Stimulated activated CD4-positive, alpha-beta T cell treated with anti-CD3 and anti-CD28 coated beads, Interleukin-15, amount 100 ng/mL, for 24 hours (primary cell): ENCODE results near the gene REPIN1.
"Not testable (repeated sequence)": the region's sequence is repeated elsewhere in the genome, so short reads cannot be mapped to it uniquely, and the experiment has no call there.

ENCODE experiments used
- DNase-seq: peaks from one replicate; pipeline ENCODE4 v3.0.0-alpha.2; 2020

Gene REPIN1

DNA sequence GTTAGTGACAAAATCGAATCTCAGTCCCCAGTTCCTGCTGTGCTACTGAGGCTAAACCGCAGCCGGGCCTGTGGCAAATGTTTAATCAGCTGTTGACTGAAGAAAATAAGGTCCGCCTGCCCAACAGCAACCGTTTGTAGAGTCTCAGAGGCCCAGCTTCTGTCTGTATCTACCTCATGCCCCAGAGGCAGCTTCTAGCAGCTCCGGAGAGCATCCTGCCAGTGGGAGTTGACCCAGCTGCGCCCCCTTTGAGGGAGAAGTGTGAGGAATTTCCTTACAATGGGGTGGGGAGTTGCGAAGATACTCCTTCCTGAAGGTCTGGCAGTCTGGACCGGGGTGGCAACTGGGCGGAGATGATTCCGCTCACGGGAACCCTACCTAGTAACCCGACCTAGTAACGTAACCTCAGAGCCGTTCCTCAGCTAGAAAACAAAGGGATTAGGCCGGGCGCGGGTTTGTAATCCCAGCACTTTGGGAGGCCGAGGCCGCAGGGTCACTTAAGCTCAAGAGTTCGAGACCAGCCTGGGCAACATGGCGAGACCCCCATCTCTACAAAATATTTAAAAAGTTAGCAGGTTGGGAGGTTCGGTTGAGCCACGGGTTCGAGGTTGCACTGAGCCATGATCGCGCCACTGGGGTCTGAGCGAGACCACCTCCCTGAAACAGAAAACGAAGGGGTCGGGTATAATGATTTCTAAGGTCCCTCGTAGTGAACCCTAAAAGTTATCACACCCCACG lies 9.7 kb downstream of the REPIN1 start:
- peak; percentile 45 for DNase-seq

GRCh38 chr7:150378853-150379440 lies 10.3 kb downstream of the REPIN1 start, which contains the start of gene ZNF775:
TSS of gene ZNF775 (plus strand) at chr7:150379330. CDS start at chr7:150388471, 9,141 bp downstream.
- peak; percentile 95 for DNase-seq

- DNase-seq, result peak; percentile 44
Observed at GRCh38 chr7:150379441-150380379, 11.1 kb downstream of the REPIN1 start.

- no peak for DNase-seq
Observed at GRCh38 chr7:150380463-150380862, 11.8 kb downstream of the REPIN1 start.

GRCh38 chr7:150381096-150381495 lies 12.5 kb downstream of the REPIN1 start:
- DNase-seq, result no peak

DNA sequence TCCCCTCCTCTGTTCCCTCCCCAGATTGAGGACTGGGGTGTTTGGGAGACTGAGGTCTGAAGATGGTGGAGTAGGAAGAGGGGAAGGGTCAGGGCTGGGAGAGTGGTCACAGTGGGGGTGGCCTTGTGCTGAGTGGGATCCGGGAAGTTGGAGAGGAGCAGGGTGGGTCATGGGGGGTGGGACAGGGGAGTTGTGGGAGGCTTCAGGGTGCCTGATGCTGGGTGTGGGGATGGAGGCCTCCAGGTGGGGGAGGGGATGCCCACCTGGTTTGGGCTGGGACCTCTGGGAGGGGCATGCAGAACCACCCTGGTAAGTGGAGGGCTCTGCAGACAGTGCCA lies 13.1 kb downstream of the REPIN1 start:
- DNase-seq, result no peak

DNA sequence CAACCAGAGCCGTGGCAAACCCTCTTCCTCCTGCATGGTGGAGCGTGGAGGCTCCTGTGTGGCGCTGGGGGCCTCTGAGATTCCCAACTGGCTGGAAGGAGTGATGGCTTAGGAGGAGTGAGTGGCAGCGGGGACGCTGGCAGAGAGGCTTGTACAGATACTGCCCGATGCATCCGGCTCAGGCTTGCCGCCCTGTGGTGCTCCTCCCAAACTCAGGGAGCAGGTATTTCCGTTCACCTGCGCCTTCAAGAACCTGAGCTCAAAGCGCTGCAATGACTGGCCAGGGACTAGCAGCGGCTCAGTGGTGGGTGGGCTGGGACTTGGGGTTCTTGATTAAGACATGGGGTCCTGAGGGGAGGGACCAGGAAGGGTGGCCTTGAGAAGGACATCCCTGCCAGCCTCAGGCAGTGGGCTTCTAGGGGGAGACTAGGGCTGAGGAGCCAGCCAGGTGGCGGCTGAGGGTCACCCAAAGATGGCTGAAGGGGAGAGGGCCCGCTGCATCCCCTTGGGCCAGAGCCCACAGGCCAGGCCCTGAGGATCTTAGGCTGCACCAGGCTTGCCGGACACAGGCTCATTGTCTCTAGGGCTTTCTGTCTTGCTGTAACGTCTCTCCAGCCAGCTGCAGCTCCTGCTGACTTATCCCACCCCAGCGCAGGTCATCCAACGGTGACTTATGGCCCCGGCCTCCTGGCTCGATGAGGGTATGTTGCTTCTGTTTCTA lies 13.7 kb downstream of the REPIN1 start:
- DNase-seq, result no peak

- DNase-seq, result no peak
Observed at GRCh38 chr7:150382844-150383225, 14.2 kb downstream of the REPIN1 start.

- DNase-seq, result no peak
Observed at GRCh38 chr7:150383710-150384397, 15.2 kb downstream of the REPIN1 start.

- DNase-seq, result no peak
Observed at GRCh38 chr7:150384406-150385301, 16.0 kb downstream of the REPIN1 start.

DNA sequence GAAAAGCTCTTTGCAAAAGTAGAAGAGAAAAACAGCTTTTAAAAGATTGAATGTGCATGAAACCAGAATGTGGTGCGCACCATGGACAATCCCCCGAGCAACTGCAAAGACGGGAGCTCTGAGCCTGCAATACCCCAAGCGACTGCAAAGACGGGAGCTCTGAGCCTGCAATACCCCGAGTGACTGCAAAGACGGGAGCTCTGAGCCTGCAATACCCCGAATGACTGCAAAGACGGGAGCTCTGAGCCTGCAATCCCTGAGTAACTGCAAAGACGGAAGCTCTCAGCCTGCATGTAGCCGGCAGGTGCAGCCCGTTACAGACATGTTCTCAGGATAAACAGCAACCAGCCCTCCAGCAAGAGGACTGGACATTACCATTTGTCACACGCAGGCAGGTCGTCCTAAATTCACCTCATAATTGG lies 16.7 kb downstream of the REPIN1 start:
- no peak for DNase-seq

- DNase-seq, result not testable (repeated sequence)
Observed at GRCh38 chr7:150385884-150386283, 17.3 kb downstream of the REPIN1 start.

GRCh38 chr7:150388306-150388705 lies 19.7 kb downstream of the REPIN1 start:
- DNase-seq, result no peak

GRCh38 chr7:150388709-150389531 lies 20.3 kb downstream of the REPIN1 start:
- no peak for DNase-seq

GRCh38 chr7:150389532-150389816 lies 20.9 kb downstream of the REPIN1 start:
- DNase-seq, result peak; percentile 29

DNA sequence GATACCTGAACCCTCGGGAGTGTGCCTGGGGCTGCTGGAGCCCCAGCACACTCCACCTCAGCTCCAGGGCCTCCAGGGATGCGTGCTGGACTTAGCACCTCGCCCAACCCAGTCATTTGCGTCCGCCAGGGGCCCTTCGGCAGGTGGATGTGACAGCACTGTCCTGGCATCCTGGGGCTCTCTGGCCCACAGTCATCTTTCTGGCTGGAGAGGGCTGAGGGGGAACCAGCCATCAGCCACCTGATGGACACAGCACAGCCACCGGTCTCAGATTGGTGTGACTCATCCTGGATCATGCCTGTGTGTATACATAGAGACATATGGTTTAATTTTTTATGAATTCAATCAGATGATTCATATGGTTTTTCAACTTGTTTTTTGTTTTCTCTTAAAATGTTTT lies 21.6 kb downstream of the REPIN1 start:
- no peak for DNase-seq

GRCh38 chr7:150393325-150393724 lies 24.7 kb downstream of the REPIN1 start:
- no peak for DNase-seq

DNA sequence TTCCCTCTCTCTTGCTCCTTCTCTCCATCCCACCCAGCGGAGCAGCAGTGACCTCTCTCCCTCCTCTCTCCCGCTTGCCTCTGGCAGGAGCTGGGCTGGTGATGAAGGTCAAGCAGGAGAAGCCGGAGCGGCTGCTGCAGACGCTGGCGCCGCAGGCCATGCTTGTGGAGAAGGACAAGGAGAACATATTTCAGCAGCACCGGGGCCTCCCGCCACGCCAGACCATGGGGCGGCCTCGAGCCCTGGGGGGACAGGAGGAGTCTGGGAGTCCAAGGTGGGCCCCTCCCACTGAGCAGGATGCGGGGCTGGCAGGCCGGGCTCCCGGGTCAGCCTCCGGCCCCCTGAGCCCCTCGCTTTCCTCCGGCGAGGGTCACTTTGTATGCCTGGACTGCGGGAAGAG lies 27.8 kb downstream of the REPIN1 start:
- DNase-seq, result no peak

DNA sequence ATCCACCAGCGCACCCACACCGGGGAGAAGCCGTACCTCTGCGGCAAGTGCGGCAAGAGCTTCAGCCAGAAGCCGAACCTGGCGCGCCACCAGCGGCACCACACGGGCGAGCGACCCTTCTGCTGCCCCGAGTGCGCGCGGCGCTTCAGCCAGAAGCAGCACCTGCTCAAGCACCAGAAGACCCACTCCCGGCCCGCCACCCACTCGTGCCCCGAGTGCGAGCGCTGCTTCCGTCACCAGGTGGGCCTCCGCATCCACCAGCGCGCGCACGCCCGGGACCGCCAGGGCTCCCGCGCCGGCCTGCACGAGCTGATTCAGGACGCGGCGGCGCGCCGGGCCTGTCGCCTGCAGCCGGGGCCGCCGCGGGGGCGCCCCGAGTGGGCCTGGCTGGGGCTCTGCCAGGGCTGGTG lies 28.2 kb downstream of the REPIN1 start:
- DNase-seq, result no peak

DNA sequence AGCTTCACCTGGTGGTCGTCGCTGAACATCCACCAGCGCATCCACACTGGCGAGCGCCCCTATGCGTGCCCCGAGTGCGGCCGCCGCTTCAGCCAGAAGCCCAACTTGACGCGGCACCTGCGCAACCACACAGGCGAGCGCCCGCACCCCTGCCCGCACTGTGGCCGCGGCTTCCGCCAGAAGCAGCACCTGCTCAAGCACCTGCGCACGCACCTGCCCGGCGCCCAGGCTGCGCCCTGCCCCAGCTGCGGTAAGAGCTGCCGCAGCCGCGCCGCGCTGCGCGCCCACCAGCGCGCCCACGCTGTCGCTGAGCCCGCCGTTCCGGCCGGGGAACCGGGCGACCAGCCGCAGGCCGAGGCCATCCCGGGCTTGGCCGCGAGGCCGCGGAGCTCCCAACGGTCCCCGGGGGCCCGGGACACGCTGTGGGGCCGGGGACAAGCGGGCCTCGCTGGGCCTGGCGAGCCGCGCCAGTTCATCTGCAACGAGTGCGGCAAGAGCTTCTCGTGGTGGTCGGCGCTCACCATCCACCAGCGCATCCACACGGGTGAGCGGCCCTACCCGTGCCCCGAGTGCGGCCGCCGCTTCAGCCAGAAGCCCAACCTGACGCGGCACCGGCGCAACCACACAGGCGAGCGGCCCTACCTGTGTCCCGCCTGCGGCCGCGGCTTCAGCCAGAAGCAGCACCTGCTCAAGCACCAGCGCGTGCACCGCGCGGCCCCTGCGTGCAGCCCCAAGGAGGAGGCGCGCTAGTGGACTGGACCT lies 28.9 kb downstream of the REPIN1 start:
- DNase-seq, result no peak
